ENCODE measurements around the gene LYZL6.
"Not testable (repeated sequence)": the region's sequence is repeated elsewhere in the genome, so short reads cannot be mapped to it uniquely, and the experiment has no call there.

LYZL6 gene

GRCh38 chr17:35906191-35906925 is 37.2 kb downstream of the LYZL6 start:
- no peak for DNase-seq

GRCh38 chr17:35903451-35903850 is 40.1 kb downstream of the LYZL6 start:
- no peak for DNase-seq

- DNase-seq = no peak
These were observed 41.8 kb downstream of the LYZL6 start for GRCh38 chr17:35901631-35902175.

GRCh38 chr17:35900708-35901480 is 42.6 kb downstream of the LYZL6 start:
- no peak for DNase-seq

- DNase-seq = no peak
These were observed 43.2 kb downstream of the LYZL6 start for GRCh38 chr17:35900280-35900679.

GRCh38 chr17:35898283-35899070 is 45.0 kb downstream of the LYZL6 start:
- DNase-seq = no peak

GRCh38 chr17:35897772-35898171 is 45.7 kb downstream of the LYZL6 start:
- not testable (repeated sequence) for DNase-seq

- no peak for DNase-seq
These were observed 47.6 kb downstream of the LYZL6 start for GRCh38 chr17:35895636-35896587.

- no peak for DNase-seq
These were observed 49.3 kb downstream of the LYZL6 start for GRCh38 chr17:35894206-35894605.

GRCh38 chr17:35893751-35894150 is 49.8 kb downstream of the LYZL6 start:
- no peak for DNase-seq

GRCh38 chr17:35892091-35893035 is 51.1 kb downstream of the LYZL6 start:
- DNase-seq = no peak

- DNase-seq = no peak
These were observed 52.2 kb downstream of the LYZL6 start for GRCh38 chr17:35891269-35891668.

GRCh38 chr17:35890774-35891155 is 52.7 kb downstream of the LYZL6 start:
- DNase-seq = no peak

GRCh38 chr17:35889818-35890773 is 53.4 kb downstream of the LYZL6 start:
- DNase-seq = no peak

- no peak for DNase-seq
These were observed 54.3 kb downstream of the LYZL6 start for GRCh38 chr17:35889241-35889640.
